Suprapubic skin (tissue), 4 donors: Measurements from ENCODE around the gene SND1.

Experiments
- EP300 ChIP-seq: sonication (generic); formaldehyde crosslinking; IDR thresholded peaks from one replicate; pipeline ENCODE4 v1.6.1; 2017; ENCODE audit warnings: antibody characterized with exemption
- POLR2A ChIP-seq, 2 donors: fragments of 450-650 bp; IDR thresholded peaks; one replicate each; pipeline ENCODE4 v1.6.1; 2017; ENCODE audit warnings: antibody characterized with exemption in 2 of 2, mild to moderate bottlenecking in 2 of 2, moderate library complexity in 2 of 2
- POLR2AphosphoS5 ChIP-seq, 3 donors: sonication (generic); formaldehyde crosslinking; IDR thresholded peaks; one replicate each; pipeline ENCODE4 v1.6.1; 2017; ENCODE audit warnings: antibody characterized with exemption in 3 of 3
- TF ChIP-seq, protein P1 (sequence below), 2 donors: fragments of 200-600 bp in 1 of 2; fragments of 450-650 bp in 1 of 2; sonication (generic) in 1 of 2; IDR thresholded peaks; one replicate each; pipeline ENCODE4 v1.5.1; 2016 to 2019; ENCODE audit warnings: antibody characterized with exemption in 2 of 2, mild to moderate bottlenecking in 1 of 2, moderate library complexity in 1 of 2

DNA sequence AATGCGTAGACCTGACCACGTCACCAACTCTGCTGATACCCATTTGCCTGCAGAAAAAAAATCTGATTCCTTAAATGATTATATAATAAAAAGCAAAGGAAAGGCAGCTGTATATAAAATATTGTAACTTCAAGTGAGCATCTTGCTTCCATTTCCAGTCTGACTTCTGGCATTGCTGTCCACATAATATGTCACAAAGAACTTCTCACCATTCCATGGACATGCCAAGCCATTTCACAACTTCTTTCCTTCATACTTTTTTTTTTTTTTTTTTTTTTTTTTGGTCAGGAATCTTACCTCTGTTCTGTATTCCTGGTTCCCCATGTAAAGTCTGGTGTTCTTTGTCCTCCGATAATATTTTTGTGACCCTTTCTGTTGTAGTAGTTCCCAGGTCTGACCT is 165.5 kb downstream of the SND1 start:
- TF ChIP-seq, protein P1, sequence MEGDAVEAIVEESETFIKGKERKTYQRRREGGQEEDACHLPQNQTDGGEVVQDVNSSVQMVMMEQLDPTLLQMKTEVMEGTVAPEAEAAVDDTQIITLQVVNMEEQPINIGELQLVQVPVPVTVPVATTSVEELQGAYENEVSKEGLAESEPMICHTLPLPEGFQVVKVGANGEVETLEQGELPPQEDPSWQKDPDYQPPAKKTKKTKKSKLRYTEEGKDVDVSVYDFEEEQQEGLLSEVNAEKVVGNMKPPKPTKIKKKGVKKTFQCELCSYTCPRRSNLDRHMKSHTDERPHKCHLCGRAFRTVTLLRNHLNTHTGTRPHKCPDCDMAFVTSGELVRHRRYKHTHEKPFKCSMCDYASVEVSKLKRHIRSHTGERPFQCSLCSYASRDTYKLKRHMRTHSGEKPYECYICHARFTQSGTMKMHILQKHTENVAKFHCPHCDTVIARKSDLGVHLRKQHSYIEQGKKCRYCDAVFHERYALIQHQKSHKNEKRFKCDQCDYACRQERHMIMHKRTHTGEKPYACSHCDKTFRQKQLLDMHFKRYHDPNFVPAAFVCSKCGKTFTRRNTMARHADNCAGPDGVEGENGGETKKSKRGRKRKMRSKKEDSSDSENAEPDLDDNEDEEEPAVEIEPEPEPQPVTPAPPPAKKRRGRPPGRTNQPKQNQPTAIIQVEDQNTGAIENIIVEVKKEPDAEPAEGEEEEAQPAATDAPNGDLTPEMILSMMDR (IDR thresholded peaks at IDR 0.05): no peak
- TF ChIP-seq POLR2AphosphoS5 (IDR thresholded peaks at IDR 0.05) (no peak), POLR2A (IDR thresholded peaks at IDR 0.05) (no peak), EP300 (no peak)
